T-helper 22 cell (primary cell): ENCODE data around the gene RPRD1A.
"Not testable (repeated sequence)": the region's sequence is repeated elsewhere in the genome, so short reads cannot be mapped to it uniquely, and the experiment has no call there.

Source experiments
- DNase-seq: peaks from one replicate; pipeline ENCODE4 v3.0.0-alpha.2; 2020; ENCODE audit warnings: low read depth

RPRD1A gene

DNA sequence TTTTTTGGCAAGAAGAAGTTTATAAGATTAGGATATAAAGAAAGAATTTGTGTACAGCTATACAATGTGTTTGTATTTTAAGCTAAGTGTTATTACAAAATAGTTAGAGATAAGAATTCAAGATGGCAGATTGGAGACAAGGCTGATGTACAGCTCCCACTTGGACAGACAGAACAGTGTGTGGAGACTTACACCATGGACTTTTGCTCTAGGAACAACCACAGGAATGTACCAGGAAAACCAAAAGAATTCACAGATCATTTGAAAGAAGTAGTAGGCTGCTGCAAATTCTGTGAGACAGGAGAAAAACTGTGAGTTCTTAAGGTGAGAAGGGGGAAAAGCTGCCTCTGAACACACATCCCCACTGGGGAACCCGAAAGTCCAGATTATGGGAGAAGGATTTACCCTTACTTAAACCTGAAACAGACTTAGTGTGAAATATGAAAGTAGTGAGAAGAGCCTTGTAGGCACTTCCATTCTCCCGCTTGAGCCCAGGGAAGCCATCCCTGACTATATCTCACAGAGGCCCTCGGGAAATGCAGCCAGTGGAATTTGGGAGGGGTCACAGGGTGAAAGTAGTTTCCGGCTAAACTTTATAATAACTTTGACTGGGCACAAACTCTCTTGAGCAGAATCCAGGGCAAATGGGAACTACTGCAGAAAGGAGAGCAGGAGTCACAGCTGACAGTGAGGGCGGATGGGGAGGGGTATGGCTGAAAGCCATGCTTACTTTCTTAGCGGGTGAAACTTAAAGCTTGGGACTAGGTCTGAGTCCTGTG, 11.6 kb upstream of the RPRD1A start:
- DNase-seq, result no peak

- DNase-seq, result not testable (repeated sequence)
Measured at GRCh38 chr18:36077764-36078163, 10.4 kb upstream of the RPRD1A start.

GRCh38 chr18:36075862-36076587, 8.7 kb upstream of the RPRD1A start:
- no peak for DNase-seq

- DNase-seq, result no peak
Measured at GRCh38 chr18:36074435-36074834, 7.1 kb upstream of the RPRD1A start.

DNA sequence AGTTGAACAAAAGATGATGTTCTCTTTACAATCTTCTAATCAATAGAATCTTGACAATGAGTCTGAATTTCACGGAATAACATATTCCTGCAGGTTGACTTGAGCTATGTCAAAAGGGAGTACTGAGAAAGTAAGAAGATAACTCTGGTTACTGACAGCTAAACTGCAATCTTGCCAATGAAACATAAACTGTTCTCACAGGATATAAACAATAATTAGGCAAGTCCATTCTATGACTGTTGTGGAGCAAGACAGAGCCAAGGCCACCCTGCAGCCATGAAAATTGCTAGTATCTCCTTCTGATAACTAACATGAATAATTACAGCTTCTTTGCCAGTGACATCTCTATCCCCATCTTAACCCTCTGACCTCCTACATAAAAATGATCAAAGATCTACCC, 6.3 kb upstream of the RPRD1A start:
- no peak for DNase-seq

DNA sequence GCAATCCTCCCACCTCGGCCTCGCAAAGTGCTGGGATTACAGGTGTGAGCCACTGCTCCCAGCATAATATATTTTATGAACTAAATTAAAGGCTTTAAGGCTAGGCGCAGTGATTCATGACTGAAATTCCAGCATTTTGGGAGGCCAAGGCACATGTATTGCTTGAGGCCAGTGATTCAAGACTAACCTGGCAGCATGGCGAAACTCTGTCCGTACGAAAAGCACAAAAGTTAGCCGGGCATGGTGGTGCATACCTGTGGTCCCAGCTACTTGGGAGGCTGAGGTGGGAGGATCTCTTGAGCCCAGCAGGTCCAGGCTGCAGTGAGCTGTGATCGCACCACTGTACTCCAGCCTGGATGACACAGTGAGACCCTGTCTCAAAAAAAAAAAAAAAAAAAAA, 5.0 kb upstream of the RPRD1A start:
- not testable (repeated sequence) for DNase-seq

GRCh38 chr18:36066686-36067054, 689 bp downstream of the RPRD1A start:
- no peak for DNase-seq

GRCh38 chr18:36066001-36066400, 1.4 kb downstream of the RPRD1A start:
- DNase-seq, result no peak

DNA sequence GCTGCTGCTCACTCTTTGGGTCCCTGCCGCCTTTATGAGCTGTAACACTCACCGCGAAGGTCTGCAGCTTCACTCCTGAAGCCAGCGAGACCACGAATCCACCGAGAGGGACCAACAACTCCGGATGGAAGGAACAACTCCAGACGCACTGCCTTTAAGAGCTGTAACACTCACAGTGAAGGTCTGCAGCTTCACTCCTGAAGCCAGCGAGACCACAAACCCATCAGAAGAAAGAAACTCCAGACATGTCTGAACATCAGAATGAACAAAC, 2.6 kb downstream of the RPRD1A start:
- DNase-seq, result not testable (repeated sequence)

- DNase-seq, result no peak
Measured at GRCh38 chr18:36064027-36064808, 3.1 kb downstream of the RPRD1A start.

GRCh38 chr18:36058674-36059073, 8.7 kb downstream of the RPRD1A start:
- no peak for DNase-seq

DNA sequence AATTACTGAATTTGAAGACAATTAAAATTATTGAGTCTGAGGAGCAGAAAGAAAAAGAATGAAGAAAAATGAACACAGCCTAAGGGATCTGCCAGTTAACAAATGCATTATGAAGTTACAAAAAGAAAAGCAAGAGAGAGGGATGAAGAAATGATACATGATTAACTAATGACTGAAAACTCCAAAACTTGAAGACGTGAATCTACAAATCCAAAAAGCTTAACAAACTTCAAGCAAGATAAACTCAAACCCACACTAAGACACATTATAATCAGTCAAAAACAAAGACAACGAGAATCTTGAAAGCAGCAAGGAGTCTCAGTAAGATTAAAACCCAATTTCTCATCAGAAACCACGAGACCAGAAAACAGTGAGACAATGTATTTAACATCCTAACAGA, 15.6 kb downstream of the RPRD1A start:
- no peak for DNase-seq

- DNase-seq, result no peak
Measured at GRCh38 chr18:36050479-36050878, 16.9 kb downstream of the RPRD1A start.

DNA sequence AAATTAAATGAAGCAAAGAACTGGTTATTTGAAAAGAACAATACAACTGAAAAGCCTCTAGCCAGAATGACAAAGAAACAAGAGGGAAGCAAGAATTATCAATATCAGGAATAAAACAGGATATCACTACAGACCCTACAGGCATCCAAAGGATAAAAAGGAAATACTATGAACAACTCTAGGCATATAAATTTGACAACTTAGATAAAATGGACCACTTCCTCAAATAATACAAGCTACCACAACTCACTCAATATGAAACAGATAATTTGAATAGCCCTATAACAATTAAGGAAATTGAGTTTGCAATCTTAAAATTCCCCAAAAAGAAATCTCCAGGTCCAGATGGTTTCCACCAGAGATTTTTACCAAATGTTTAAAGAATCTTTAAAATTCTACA, 19.8 kb downstream of the RPRD1A start:
- DNase-seq, result no peak

DNA sequence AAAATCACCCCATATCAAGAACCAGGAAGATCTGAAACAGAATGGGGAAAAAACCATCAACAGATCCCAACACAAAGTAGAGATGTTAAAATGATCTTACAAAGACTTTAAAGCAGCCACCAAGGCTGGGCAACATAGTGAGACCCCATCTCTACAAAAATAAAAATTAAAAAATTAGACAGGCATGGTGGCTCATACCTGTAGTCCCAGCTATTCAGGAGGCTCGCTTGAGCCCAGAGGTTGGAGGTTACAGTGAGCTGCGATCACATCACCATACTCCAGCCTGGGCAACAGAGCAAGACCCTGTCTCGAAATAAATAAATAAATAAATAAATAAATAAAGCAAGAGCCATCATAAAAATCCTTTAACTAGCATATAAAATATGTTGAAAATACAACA, 20.5 kb downstream of the RPRD1A start:
- no peak for DNase-seq

DNA sequence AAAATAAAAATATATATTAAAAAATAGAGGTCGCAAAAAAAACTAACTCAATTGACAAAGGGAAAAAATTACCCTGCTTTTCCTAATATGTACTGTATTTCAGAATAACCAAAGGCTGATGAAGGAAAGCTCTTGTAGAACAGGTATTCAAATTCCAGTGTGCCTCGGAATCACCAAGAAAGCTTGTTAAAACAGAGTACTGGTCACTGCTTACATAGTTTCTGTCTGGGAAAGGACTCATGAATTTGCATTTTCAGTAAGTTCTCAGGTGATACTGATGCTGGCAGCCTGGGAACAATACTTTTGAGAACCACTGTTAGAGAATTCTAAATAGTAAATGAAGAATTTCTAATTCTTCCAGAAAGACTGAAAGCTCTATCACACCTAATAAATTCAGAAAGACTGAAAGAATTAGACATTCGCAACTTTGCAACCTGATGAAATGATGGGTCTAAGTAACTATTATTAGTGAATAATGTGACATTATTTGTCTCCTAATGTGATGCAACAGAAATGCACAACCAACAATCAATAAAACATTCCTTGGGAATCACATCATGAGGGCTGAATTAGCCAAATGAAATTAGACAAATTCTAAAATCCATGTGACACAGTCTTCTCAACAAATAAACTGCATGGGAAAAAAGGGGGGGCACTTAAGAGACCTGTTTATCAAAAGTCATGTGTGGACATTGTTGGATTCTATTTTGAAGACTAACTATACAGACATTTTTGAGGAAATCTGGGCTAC, 21.9 kb downstream of the RPRD1A start:
- DNase-seq, result no peak

- DNase-seq, result no peak
Measured at GRCh38 chr18:36043153-36043552, 24.2 kb downstream of the RPRD1A start.

- DNase-seq, result no peak
Measured at GRCh38 chr18:36041146-36041545, 26.2 kb downstream of the RPRD1A start.

DNA sequence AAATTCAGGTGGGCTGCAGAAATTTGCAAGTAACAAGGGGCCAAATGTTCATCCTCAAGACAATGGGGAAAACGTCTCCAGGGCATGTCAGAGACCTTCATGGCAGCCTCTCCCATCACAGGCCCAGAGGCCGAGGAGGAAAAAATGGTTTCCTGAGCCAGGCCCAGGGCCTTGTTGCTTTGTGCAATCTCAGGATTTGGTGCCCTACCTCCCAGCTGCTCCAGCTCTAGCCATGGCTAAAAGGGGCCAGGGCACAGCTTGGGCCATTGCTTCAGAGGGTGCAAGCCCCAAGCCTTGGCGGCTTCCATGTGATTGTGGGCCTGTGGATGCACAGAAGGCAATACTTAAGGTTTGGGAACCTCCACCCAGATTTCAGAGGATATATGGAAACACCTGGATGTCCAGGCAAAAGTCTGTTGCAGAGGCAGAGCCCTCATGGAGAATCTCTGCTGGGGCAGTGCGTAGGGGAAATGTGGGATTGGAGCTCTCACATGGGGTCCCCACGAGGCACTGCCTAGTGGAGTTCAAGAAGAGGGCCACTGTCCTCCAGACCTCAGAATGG, 29.2 kb downstream of the RPRD1A start:
- no peak for DNase-seq

- DNase-seq, result no peak
Measured at GRCh38 chr18:36035253-36035652, 32.1 kb downstream of the RPRD1A start.

GRCh38 chr18:36034299-36034895, 33.0 kb downstream of the RPRD1A start:
- DNase-seq, result no peak

GRCh38 chr18:36031903-36032302, 35.5 kb downstream of the RPRD1A start:
- DNase-seq, result no peak
